HG03103 (cell line): ENCODE measurements around the gene TSSC4.

Experiments
- ATAC-seq: cut with Tn5 transposase; IDR thresholded peaks from one replicate; pipeline ENCODE4 v1.9.1; 2021; ENCODE audit warnings: low read depth; ENCODE audit not compliant: unreplicated experiment

Gene TSSC4

DNA sequence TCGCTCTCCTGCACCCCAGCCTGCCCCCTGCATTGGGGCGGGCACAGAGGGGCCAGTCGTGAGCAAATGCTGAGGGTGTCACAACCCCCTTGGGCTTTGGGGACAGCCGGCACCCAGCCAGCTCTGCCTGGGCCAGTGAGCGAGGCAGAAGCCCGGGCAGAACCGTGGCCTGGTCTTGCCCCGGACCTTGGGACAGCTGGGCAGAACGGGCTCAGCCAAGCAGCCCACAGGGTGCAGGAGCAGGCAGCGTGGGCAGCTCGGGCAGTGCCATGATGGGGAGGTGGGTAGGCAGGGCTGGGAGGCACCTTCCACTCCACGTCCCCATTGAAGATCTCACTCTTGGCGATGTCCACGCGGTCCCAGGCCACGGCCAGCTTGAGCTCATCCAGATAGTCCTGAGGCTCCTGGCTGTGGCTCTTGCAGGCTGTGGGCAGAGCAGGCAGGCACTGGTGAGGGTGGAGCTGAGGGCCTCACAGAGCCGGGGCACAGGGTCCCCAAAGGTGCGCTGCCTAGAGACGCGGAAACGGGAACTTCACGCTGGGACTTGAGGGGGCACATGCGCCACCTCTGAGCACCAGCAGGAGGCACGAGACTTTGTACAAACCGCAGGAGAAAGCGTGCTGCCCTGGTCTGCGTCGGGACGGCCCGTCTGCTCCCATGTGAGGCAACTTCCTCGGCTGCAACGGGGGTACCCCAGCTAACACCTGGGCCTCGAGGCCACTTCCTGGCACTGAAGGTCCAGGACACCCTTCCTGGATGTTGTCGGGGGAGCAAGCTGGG is 15.2 kb downstream of the TSSC4 start:
- ATAC-seq, result no peak

DNA sequence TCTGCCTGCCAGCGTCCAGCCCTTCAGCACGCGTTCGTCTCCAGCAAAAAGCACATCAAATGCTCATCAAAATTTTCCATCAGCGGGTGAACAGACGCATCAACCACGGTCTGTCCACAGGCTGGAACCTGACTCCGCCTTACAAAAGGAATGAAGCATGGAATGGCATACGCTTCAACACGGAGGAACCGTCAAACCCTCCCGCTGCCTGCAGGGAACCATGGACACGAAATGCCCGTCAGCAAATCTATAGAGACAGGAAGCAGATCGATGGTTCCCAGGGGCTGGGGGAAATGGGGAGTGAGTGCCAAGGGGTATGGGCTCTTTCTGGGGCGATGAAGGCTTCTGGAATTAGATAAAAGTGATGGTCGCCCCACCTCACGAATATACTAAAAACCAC is 16.2 kb downstream of the TSSC4 start:
- ATAC-seq, result no peak

DNA sequence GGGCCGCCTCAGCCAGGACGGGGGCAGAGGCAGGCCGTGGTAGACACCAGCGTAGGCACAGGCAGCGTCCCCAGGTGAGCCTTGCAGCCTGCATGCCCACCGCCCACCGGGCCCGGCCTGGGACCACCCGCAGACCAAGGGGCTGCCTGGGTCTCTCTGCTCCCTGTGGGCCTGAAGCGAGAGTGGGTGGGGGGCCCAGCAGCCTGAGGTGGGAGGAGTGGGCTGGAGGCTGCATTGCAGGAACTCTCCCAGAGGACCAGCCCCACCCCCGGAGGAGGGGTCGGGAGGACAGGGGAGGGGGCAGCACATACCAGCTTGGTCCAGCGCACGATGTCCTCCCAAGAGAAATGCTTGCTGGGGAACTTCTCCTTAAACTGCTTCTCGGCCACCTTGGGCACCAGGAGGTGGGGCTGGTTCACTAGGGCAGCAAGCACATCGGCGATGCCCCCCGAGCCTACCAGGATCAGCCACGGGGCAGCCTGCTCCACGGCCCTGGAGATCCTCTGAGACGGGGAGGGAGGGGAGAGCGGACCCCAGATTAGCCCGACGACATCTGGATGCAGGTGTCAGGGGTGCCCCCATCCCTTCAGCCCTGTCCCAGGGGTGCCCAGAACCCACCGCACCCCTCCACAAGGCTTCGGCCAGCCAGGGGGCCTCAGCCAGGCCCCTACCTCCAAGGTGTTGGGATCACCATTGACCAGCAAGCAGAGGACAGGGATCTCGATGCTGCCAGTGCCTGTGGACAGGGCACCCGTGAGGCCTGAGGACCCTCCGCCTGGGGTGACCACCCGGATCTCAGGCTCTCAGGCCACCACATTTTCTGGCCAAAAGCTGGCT is 17.5 kb downstream of the TSSC4 start:
- ATAC-seq, result no peak

DNA sequence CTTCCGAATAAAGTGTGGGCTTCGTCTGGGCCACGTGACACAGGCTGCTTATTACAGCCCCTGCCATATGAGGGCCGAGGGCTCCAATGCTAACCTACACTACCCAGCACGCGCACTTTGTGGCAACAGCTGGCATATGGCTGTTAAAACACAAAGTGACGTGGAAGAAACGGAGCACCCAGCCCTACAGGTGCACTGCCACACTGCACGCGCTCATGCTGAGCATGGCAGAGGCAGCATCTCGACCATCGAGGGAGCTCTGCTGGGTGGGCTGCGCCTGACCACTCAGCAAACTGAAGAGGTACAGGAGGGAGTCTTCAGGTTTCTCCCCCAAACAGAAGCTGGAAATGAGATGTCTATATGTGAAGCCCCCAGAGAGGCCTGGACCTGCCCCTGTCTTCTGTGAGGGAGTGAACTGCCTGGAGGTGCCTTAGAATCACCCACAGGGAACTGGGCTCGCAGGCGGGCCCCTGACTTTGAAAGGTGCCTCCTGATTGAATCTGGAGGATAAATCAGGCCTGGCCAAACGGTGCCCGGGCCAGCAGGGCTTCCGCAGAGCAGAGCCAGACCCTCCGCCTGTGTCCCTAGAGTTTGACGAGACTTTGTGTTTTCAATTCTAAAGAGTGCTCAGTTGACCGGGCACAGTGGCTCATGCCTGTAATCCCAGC is 18.3 kb downstream of the TSSC4 start:
- ATAC-seq, result no peak

DNA sequence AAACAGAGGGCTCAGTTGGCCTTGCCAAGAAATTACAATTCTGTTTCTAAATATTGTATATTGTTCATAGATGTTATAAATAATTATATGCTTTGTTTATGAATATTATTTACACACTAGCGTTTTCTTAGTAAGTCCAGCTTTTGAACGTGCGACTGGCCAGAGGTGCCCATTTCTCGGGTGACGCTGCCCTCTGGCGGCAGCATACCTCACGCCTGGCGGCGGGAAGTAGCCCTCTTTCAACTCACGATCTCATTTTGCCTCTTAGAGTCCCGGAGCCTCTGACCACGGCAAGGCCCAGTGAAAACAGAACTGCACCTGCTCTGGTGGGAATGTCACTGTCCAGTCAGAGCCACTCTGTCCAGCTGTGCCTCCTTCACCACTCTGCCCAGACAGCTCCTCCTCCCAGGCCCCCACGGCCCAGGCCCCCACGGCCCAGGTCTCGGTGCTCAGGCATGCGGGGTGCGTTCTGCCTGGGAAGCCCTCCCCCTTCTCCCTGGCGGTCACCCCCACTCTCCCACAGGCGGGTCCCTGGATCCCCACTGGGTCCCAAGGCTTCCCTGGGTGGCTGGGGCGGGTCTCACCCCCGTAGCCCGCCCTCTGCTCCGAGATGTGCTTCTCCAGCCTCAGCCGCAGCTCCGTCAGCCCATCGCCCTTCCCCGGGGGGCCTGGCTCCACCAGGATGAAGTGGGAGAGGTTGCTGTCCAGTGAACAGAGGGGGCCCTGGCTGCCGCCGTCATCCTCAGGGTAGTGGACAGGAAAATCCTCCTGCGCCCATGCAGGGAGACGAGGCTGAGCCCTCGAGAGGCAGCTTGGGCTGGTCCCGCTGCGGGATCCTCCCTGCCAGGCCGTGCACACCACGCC is 19.3 kb downstream of the TSSC4 start:
- no peak for ATAC-seq

DNA sequence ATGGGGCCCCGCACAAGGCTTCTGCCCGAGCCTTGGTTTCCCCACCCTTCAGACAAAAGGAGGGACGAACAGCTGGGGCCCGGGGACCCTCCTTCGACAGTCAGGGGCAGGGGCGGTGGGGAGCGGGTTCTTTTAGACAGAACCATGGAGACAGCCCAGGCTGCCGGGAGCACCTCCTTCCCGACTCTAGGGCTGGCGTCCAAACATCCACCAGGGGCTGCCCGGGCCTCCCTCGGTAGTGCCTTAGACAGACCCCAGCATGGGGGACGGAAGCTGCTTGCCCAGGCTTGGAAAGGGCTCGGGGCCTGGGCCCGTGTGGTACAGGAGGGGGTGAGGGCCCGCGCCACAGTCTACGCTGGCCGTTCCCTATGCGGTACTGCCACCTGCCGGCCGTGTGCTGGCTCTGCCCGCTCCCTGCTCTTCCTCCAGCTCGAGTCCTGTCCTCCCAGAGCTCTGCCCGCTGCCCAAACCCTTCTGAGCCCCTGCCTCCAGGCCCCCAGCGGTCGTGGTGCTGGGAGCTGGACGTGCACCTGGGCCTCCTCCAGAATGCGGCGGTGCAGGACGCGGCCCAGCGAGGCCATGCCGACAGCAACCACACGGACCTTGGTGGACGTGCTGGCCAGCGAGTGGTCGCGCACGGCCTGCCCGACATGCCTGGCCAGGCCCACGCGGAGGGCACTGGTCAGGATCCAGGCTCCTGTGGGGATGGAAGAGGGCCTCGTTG is 20.1 kb downstream of the TSSC4 start:
- no peak for ATAC-seq

DNA sequence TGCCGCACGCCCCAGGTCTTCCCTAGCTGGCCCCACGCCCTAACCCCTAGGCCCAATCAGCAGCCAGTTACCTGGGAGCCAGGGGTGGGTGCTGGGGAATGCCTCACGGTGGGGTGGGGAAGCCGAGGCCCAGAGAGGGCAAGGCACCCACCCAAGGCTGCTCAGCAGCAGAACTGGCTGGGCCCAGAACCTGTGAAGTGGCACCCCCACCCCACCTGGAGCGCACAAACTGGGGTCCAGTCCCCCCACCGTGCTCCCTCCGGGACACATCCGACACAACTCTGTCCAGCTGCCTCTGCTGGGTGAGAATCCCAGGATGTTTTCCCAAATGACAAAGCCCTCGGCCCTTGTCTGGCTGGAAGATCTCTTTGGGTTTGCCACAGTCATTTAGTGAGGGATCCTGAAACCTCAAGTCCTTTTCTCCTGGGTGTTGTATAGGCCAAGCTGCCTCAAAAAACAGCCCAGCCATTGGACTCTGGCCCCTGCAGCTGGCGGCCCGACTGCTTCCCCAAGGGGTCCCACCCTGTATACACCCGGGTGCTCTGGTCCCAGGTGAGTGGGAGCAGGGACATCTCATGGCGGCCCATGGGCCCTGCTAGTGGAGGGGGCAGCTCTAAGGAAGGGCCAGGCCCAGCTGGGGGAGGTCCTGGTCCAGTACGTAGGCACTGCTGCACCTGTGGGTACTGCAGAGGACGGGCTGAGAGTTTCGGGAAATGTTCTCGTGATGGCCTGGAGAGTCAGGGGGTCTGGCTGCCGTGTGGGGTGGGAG is 20.9 kb downstream of the TSSC4 start:
- ATAC-seq, result no peak

DNA sequence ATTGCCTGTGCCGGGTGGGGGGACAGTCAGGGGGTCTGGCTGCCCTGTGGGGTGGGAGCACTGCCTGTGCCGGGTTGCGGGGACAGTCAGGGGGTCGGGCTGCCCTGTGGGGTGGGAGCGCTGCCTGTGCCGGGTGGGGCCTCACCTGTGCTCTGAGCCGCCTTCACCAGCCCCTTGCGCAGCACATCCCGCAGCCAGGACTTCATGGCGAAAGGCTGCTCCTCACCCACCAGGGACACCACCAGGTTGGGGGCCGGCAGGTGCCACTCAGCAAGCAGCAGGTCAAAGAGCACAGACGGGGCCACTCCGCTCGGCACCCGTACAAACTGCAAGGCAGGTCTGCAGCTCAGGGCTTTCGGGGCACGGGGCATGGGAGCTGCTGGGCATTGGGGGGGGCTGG is 21.4 kb downstream of the TSSC4 start:
- no peak for ATAC-seq

DNA sequence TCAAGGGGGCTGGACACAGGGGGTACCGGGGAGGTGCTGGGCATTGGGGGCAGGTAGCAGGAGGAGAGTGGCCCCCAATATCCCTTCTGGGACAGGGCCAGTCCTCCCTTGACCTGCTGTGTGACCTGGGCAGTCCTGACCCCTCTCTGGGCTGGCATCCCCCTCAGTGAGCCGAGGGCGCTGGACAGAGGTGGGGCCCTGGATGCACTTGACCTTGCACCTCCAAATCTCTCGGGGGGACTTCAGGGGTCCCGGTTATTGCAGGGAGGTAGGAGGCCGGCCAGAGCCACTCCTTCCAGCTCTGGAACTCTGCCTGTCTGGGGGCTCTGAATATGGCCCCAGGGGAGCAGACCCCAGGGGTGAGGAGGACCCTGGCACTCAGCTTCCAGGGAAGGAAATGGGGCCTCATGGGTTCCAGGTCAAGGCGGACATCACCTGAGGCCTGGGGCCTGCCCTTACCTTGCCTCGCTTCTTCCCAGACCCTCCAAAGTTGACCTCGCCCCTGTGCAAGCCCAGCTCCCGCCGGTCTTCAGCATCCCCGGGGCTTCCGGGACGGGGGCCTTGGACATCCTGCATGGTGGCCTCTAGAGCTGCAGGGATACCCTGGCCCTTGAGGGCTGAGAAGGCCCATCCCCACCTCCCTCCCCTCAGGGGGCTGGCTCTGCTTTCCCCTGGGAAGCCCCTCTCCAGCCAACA is 22.1 kb downstream of the TSSC4 start:
- ATAC-seq, result no peak

DNA sequence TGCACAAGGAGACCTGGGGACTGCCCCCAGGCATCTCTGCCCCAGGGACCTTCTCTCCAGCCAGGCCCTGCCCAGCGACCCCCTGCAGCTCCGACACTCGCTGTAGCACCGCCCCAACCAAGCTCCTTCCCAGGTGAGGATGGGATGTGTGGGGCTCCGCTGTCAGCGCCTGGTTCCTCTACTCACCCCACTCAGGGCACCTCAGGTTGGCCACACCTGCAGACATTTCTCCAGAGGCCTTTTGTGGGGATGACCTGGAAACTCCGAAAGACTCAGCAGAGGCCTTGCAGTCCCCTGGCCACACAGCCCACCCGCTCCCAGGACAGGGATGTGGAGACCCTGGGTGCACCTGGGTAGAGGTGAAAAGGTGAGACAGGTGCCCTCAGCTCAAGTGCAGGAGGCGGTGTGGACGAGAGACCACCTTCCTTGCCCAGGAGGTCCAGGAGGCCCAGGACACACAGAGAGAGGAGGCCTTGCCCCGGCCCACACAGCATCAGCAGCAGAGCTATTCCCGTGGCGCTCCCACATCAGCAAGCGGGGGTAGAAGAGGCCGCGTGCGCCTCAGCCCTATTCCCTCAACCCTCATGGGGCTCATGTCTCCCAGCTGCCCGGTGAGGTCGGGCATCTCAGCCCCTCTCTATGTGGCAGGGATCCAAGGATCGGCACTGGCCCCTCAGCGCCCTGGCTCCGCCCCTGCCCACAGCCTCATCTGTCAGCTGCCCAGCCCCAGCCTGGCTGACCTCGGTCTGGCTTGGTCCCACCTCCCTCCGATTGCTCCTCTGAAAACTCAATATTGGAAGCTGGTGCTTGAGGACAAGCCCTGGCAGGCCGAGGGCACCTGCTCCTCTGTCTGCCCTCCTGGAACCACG is 22.8 kb downstream of the TSSC4 start:
- ATAC-seq, result no peak

DNA sequence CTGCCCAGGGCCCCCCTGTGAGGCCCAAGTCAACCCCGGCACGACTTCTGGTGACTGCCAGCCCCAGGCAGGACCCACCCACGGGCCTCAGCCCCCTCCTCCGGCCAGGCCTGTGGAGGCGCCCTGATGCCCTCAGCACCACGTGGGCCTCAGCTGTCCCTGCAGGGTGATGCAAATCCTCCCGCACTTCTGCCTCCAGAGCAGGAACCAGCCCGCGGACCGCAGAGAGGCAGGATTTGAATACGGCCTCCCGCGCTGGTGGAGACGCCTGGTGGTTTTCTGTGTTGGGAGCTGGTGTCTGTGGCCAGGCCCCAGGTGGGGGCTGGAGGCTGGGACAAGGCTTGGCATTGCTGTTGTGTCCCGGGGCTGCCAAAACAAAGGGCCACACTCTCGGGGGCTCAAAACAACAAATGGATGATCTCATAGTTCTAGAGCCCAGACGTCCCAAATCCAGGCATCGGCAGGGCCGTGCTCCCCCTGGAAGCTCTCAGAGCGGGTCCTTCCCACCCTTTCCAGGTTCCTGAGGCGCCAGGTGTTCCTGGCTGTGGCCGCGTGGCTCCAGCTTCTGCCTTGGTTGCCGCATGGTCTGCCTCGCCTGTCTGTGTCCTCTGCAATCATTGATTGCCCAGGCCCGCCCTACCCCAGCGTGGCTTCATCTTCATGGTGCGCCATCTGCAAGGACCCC is 24.4 kb downstream of the TSSC4 start:
- ATAC-seq, result no peak

DNA sequence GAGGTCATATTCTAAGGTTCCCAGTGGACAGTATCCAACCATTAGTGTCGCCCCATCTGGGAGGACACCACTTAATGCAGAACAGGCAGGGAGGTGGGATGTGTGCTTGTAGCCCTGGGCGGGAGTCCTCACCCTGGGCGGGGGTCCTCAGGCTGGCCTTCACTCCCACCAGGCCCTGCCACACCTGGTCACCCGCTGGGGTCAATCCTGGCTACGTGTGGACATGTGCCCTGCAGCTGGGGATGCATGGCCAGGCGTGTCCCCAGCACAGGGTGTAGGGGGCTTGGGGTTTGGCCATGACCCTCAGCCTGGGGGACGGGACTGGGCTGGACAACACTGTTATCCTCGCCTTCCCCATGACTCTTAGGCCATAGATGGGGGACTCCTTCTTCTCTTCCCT is 25.0 kb downstream of the TSSC4 start:
- no peak for ATAC-seq

DNA sequence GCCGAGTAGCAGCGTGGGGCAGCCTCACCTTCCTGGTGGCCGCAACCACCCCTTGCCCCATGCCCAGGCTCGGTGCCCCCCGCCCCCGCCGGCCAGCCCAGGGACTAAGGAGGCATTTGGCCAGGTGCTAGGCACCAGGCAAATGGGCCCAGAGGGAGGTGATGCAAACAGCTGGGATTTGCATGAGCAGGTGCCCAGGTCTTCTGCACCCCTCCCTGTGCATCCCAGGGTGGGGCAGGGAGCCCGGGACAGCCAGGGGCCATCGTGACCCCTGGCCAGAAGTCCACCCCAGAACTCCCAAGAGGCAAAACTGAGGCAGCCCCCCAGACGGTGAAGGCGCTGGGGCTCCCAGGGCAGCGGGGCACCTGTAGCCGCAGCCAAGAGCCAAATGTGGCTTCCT is 25.7 kb downstream of the TSSC4 start:
- no peak for ATAC-seq

DNA sequence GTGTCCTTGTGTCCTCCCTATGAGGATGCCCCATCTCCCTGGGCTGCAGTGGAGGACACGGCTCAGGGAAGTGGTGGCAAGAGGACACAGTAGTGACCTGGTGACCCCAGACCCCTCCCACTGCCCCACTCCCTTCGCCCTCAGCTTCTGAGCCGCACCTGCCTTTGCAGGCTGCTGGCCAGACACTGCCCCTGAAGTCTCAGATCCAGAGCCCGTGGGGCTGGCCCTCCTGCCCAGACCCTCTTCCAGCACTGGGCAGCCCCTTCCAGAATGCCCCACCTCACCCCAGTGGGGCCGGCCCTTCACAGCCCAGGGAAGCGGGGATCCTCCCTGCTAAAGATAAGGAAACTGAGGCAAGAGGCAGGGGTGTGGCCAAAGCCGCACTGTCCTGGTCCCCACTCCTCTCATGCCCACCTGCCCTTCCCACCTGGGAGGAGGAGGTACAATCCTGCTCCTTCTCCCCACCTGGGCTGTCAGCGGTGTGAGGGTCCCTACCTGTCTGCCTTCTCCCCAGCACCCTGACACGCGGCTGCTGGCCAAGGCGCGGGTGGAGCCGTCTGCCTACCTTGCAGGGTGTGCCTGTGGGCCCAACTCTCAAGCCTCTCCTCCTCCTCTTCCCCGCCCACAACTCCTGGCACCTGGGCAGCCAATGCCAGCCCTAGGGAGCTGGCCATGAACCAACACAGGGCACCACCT is 26.4 kb downstream of the TSSC4 start:
- ATAC-seq, result no peak

DNA sequence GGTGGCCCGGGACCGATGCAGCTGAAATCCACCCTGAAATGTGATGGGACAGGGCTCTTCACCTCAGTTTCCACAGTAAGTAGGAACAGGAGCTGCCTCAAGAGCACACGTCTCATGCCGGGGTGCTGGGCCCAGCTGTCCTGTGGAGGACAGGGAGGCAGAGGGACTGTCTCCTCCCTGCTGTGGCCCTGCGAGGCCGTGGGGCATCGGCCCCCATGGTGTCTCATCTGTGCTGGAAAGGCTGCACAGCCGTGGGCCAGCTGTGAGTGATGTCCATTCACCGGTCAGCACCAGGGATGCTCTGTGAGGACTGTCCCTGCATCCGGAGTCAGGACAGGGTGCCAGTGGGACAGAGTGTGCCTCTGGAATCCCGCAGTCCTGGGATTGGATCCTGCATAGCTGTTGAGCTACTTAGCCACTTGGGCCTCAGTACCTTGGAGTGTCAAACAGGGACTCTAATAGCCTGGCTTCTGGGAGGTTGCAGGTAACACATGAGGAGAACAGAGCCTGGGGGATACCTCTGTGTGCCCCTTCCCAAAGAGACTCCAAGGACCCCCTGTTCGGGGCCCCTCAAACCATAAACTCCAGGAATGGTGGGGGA is 27.3 kb downstream of the TSSC4 start:
- ATAC-seq, result no peak

DNA sequence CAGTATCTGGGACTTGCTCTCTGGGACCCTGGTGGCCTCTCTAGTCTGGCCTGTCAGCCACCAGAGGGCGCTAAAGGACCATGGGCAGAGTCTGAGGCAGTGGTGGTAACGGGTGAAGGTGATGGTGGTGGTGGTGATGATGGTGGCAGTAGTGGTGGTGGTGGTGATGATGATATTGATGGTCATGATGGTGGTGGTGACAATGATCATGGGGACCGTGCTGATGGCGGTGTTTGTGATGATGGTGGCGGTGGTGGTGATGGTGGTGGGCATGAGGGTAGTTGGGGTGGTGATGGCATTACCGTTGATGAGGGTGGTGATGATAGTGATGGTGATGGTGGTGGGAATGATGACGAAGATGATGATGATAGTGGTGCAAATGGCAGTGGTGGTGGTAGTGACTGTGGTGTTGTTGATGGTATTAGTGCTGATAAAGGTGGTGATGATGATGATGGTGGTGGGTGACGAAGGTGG is 27.8 kb downstream of the TSSC4 start:
- no peak for ATAC-seq
